PC-9 (cell line): ENCODE data around the gene ITGB7.

Experiments used
- EZH2 ChIP-seq: fragments of 200-600 bp; sonication (generic); IDR thresholded peaks from 2 replicates; pipeline ENCODE4 v1.8.0; 2017; ENCODE audit warnings: antibody characterized with exemption, low read depth
- TF ChIP-seq, protein P1 (sequence below): fragments of 200-600 bp; sonication (generic); conservative IDR thresholded peaks from 2 replicates; pipeline ENCODE4 v1.6.1; 2017; ENCODE audit warnings: mixed run types, antibody characterized with exemption, mild to moderate bottlenecking, moderate library complexity

GRCh38 chr12:53235164-53235563 lies 28.1 kb upstream of the ITGB7 start:
- no peak for TF ChIP-seq EZH2
- TF ChIP-seq, protein P1, sequence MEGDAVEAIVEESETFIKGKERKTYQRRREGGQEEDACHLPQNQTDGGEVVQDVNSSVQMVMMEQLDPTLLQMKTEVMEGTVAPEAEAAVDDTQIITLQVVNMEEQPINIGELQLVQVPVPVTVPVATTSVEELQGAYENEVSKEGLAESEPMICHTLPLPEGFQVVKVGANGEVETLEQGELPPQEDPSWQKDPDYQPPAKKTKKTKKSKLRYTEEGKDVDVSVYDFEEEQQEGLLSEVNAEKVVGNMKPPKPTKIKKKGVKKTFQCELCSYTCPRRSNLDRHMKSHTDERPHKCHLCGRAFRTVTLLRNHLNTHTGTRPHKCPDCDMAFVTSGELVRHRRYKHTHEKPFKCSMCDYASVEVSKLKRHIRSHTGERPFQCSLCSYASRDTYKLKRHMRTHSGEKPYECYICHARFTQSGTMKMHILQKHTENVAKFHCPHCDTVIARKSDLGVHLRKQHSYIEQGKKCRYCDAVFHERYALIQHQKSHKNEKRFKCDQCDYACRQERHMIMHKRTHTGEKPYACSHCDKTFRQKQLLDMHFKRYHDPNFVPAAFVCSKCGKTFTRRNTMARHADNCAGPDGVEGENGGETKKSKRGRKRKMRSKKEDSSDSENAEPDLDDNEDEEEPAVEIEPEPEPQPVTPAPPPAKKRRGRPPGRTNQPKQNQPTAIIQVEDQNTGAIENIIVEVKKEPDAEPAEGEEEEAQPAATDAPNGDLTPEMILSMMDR: no peak
